Endothelial cell of umbilical vein (primary cell): Measurements from ENCODE around the gene DIP2C. TPM values are rescaled to one million over a fixed set of nuclear protein-coding genes. Genes with fewer than 3 reads are reported as not detected.

Source experiments
- BruUV-seq: library from RNA; stranded (reverse); fragments of 400-500 nt; replicated peaks from 2 replicates; lab custom pipeline; 2021; lab: Mats Ljungman, UMichigan
- CTCF ChIA-PET: fragments of 300-600, 350-600 bp; sonication (Branson Sonifier 250); formaldehyde crosslinking; loops from one replicate; lab custom pipeline; 2021; ENCODE audit warnings: antibody characterized with exemption, inconsistent platforms; lab: Charles Lee
- POLR2A ChIA-PET: fragments of 300-600, 350-600 bp; sonication (Branson Sonifier 250); formaldehyde crosslinking; loops from one replicate; lab custom pipeline; 2021; ENCODE audit warnings: antibody characterized with exemption, inconsistent platforms; lab: Charles Lee
- DNase-seq: peaks from one replicate; pipeline ENCODE4 v3.0.0-alpha.2; 2011; ENCODE audit warnings: low read depth, low spot score
- FAIRE-seq: peaks from 2 replicates; lab custom pipeline; 2011; peaks lifted over from hg19 to GRCh38; lab: Jason Lieb, UNC
- H2AFZ ChIP-seq: 2 replicates; pipeline ENCODE4 v1.6.0; 2012; ENCODE audit warnings: low read depth, low read length, control low read depth, inconsistent platforms
- H3K27ac ChIP-seq: 2 replicates; pipeline ENCODE4 v1.5.1; 2011; ENCODE audit warnings: low read depth, mild to moderate bottlenecking, control low read depth, low read length, moderate library complexity; ENCODE audit not compliant: insufficient read depth
- H3K27me3 ChIP-seq, 2 experiments: 2 replicates each; pipeline versions ENCODE4 v1.6.0 to v1.6.1; 2011; ENCODE audit warnings: low read length in 2 of 2, mixed read lengths in 1 of 2; ENCODE audit not compliant: control insufficient read depth in 2 of 2, insufficient read depth in 2 of 2
- H3K36me3 ChIP-seq, 2 experiments: 2 replicates in 1 of 2; 3 replicates in 1 of 2; pipeline ENCODE4 v1.5.1; 2011; ENCODE audit warnings: low read length in 2 of 2, mild to moderate bottlenecking in 1 of 2, moderate library complexity in 1 of 2; ENCODE audit not compliant: control insufficient read depth in 2 of 2, insufficient read depth in 2 of 2; ENCODE audit errors: extremely low read depth in 1 of 2
- H3K4me1 ChIP-seq: 3 replicates; pipeline ENCODE4 v1.5.1; 2011; ENCODE audit warnings: mild to moderate bottlenecking, low read length; ENCODE audit not compliant: control insufficient read depth, insufficient read depth; ENCODE audit errors: extremely low read depth
- H3K4me2 ChIP-seq: 2 replicates; pipeline ENCODE4 v1.6.1; 2011; ENCODE audit warnings: low read length, control low read depth, mixed read lengths; ENCODE audit not compliant: insufficient read depth
- H3K4me3 ChIP-seq, 3 experiments: fragments of 200-600 bp in 1 of 3; sonication (generic), shearing (Covaris generic) in 1 of 3; replicated peaks in 1 of 3; 2 replicates each; pipeline ENCODE4 v1.5.1; 2011 to 2016; ENCODE audit warnings: control low read depth in 3 of 3, low read length in 3 of 3, mild to moderate bottlenecking in 2 of 3, inconsistent platforms in 1 of 3, low read depth in 1 of 3, moderate library complexity in 1 of 3; ENCODE audit not compliant: insufficient read depth in 1 of 3
- H3K79me2 ChIP-seq: 2 replicates; pipeline ENCODE4 v1.6.0; 2012; ENCODE audit warnings: low read length, inconsistent platforms; ENCODE audit not compliant: control insufficient read depth, insufficient read depth
- H3K9ac ChIP-seq: replicated peaks from 2 replicates; pipeline ENCODE3; 2011; ENCODE audit warnings: low read length, control low read depth; ENCODE audit not compliant: insufficient read depth; ENCODE audit errors: extremely low read depth
- H3K9me1 ChIP-seq: replicated peaks from 3 replicates; pipeline ENCODE4 v1.6.0; 2011; ENCODE audit warnings: mild to moderate bottlenecking, low read length; ENCODE audit not compliant: control insufficient read depth, insufficient read depth; ENCODE audit errors: extremely low read depth
- H3K9me3 ChIP-seq: replicated peaks from 2 replicates; pipeline ENCODE4 v1.5.1; 2012; ENCODE audit warnings: low read length, inconsistent platforms; ENCODE audit not compliant: control insufficient read depth, insufficient read depth
- H4K20me1 ChIP-seq: replicated peaks from 2 replicates; pipeline ENCODE3; 2011; ENCODE audit warnings: mild to moderate bottlenecking, low read length; ENCODE audit not compliant: control insufficient read depth, insufficient read depth; ENCODE audit errors: extremely low read depth
- CTCF ChIP-seq, 2 donors: IDR thresholded peaks; 1 replicate in 1 of 2; 2 replicates in 1 of 2; pipeline ENCODE4 v1.5.1; 2011; ENCODE audit warnings: low read length in 2 of 2, mild to moderate bottlenecking in 2 of 2, moderate library complexity in 2 of 2, control low read depth in 1 of 2, inconsistent platforms in 1 of 2, low read depth in 1 of 2; ENCODE audit not compliant: insufficient read depth in 1 of 2; ENCODE audit errors: extremely low read depth in 1 of 2
- EZH2 ChIP-seq: IDR thresholded peaks from 2 replicates; pipeline ENCODE4 v1.6.1; 2012; ENCODE audit warnings: borderline replicate concordance, low read depth, mild to moderate bottlenecking, moderate library complexity, low read length, inconsistent platforms; ENCODE audit not compliant: severe bottlenecking
- FOS ChIP-seq: IDR thresholded peaks from 2 replicates; pipeline ENCODE4 v1.6.1; 2011; ENCODE audit warnings: mild to moderate bottlenecking, low read length, moderate library complexity, borderline replicate concordance; ENCODE audit not compliant: insufficient read depth
- GATA2 ChIP-seq: IDR thresholded peaks from 2 replicates; pipeline ENCODE4 v1.7.0; 2011; ENCODE audit warnings: low read depth, mild to moderate bottlenecking, moderate library complexity, mixed read lengths, low read length; ENCODE audit not compliant: insufficient read length, insufficient read depth
- JUN ChIP-seq: IDR thresholded peaks from 2 replicates; pipeline ENCODE4 v1.6.1; 2011; ENCODE audit warnings: borderline replicate concordance, low read depth; ENCODE audit not compliant: insufficient read length, insufficient read depth
- MAX ChIP-seq: IDR thresholded peaks from 2 replicates; pipeline ENCODE4 v1.6.1; 2011; ENCODE audit not compliant: insufficient read depth, insufficient read length
- MYC ChIP-seq: IDR thresholded peaks from one replicate; pipeline ENCODE4 v1.6.1; 2011; ENCODE audit warnings: mild to moderate bottlenecking, low read depth, low read length
- POLR2A ChIP-seq: IDR thresholded peaks from 2 replicates; pipeline ENCODE4 v1.6.1; 2012; ENCODE audit warnings: low read depth, mild to moderate bottlenecking, control low read depth, low read length
- POLR2AphosphoS5 ChIP-seq: IDR thresholded peaks from 2 replicates; pipeline ENCODE4 v1.6.1; 2012; ENCODE audit warnings: low read depth, mild to moderate bottlenecking, control low read depth, low read length, moderate library complexity; ENCODE audit not compliant: insufficient read depth
- dilution Hi-C: fragments of 300-500 bp; cut with MboI; formaldehyde crosslinking; loops from one replicate; pipeline ENCODE4 v1.15.0; 2019; ENCODE audit warnings: low sequenced_read_pairs; ENCODE audit not compliant: extremely low pct_ligation_motif_present
- intact Hi-C: fragments of 100-400 bp; cut with micrococcal nuclease; formaldehyde crosslinking; loops from one replicate; pipeline ENCODE4 v1.10.0; 2022
- polyA plus RNA-seq, 4 experiments: library from polyadenylated mRNA; depleted of rRNA in 3 of 4; stranded (reverse) in 3 of 4; unstranded in 1 of 4; fragments of >200 nt; gene quantifications; 2 replicates each; pipeline versions ENCODE4 v1.2.1 to v1.2.3, GENCODE V29; 2011 to 2012; ENCODE audit warnings: missing spikeins in 1 of 4
- total RNA-seq: library from RNA; stranded (reverse); gene quantifications from 2 replicates; pipeline ENCODE4 v1.2.3, GENCODE V29; 2021

DIP2C gene
- total and polyA plus RNA-seq, 2 donors (not counting 3 experiments of a cell fraction or from before 2014, with no cell fraction given), result 3.6 to 10.7 TPM

DNA sequence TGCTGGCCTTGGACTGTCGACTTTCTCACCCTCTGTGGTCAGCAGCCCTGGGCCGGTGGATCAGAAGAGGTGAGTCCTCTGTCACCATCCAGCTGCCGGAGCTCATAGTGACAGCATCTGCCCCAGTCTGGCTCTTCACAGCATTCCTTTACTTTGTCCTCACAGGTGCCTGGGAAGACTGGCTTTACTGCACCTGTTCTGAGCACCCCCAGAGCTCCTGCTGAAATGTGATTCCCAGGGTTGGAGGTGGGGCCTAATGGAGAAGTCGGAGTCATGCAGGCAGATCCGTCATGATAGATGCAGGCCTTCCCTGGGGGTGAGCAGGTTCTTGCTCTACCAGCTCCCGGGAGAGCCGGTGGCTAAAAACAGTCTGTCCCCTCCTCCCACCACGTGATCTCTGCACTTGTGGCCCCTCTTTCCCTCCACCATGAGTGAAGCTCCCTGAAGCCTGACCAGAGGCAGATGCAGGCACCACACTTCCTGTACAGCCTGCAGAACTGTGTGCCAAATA, 382.7 kb downstream of the DIP2C start:
- Histone ChIP-seq H2AFZ (no peak overlapping the region), H3K79me2 (no peaks in the 10 kb centered on the region), H3K9ac (no peak overlapping the region), H3K27ac (no peak overlapping the region), H3K4me3 (no peak overlapping the region), H3K4me2 (no peak overlapping the region), H3K36me3 (no peaks in the 10 kb centered on the region), H3K4me1 (no peaks in the 10 kb centered on the region), H3K9me1 (no peaks in the 10 kb centered on the region), H3K9me3 (no peaks in the 10 kb centered on the region), H4K20me1 (no peaks in the 10 kb centered on the region), H3K27me3 (no peaks in the 10 kb centered on the region)
- intact Hi-C loops, result no loop called here
- DNase-seq, result no peak
- POLR2A ChIA-PET, result no interaction called here
- CTCF ChIA-PET, result interaction anchor here (1.1 kb wide), 1 partner anchor 12 kb away, joined by 3 read pairs; no protein-coding TSS in a partner anchor
- no peak for FAIRE-seq
- dilution Hi-C loops, result no loop called here
- TF ChIP-seq FOS (no peak), JUN (no peak), MAX (no peak), MYC (no peak), POLR2A (no peak), POLR2AphosphoS5 (no peak), GATA2 (no peak), EZH2 (no peak), CTCF (IDR thresholded peaks at IDR 0.05; ENCODE audit: extremely low read depth in 1 of 2, insufficient read depth in 1 of 2, low read depth in 1 of 2, low read length in 2 of 2) (no peak)
- BruUV-seq, result no TSS peak
